ENCODE measurements around the gene USP9X. TPM values are rescaled to one million over a fixed set of nuclear protein-coding genes. Genes with fewer than 3 reads are reported as not detected.

USP9X gene
- total and polyA plus RNA-seq, 2 experiments from 2014 or later: 62.2 to 329 TPM

DNA sequence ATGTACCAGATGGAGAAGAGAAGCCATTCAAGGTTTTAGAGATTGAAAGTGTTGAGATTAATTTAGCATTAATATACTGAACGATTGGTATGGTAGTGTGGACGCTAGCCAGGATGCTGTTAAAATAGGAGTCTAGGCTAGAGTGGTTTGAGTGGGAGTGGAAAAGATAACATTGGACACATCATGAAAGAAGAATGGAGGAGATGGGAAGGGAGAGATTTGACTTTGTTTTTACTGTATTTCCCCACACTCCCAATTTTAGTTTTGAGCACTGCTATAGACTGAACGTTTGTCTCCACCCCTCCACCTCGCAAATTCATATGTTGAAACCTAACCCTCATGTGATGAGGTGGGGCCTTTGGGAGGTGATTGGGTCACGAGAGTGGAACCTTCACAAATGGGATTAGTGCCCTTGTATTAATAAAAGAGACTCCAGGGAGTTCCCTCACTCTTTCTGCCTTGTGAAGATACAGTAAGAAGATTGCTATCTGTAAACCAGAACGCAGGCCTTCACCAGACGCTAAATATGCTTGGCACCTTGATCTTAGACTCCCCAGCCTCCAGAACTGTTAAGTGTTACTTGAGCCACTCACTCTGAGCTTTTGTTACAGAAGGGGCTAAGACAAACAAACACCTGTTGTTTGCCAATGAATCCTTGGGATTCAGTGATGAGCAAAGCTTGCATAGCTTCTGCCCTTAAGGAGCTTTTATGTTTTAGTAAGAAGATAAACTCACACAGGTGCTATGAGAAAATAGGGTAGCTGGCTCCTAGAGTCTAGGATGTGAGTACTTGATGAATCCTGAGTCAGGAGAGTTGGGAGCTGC lies 25.8 kb downstream of the USP9X start:
- Mint-ChIP-seq H3K4me1 (peaks cover 64% of the 10 kb centered on the region), H3K36me3 (ENCODE audit: low read depth) (peaks cover 5% of the 10 kb centered on the region; the same call in 2 of the 3 replicates), H3K27ac (peak overlapping the region; percentile 94), H3K9me3 (no peaks in the 10 kb centered on the region; the same call in 2 of the 3 replicates), H3K4me3 (peak overlapping the region; percentile 50), H3K27me3 (ENCODE audit: insufficient read depth, low read depth, poor library complexity) (peaks cover 10% of the 10 kb centered on the region)
- DNase-seq (ENCODE audit: low spot score): peak; percentile 52
- Histone ChIP-seq H3K4me3 (peak overlapping the region; percentile 41), H3K9me2 (ENCODE audit: insufficient read depth) (no peaks in the 10 kb centered on the region), H3K79me2 (replicated peaks; ENCODE audit: insufficient read depth) (peaks cover 100% of the 10 kb centered on the region), H3K4me1 (ENCODE audit: insufficient read depth) (peaks cover 69% of the 10 kb centered on the region), H3K27ac (ENCODE audit: low read depth) (peak overlapping the region; percentile 78), H4K20me1 (replicated peaks; ENCODE audit: insufficient read depth) (peaks cover 31% of the 10 kb centered on the region), H3K4me2 (peak overlapping the region; percentile 74), H3K36me3 (ENCODE audit: insufficient read depth) (no peaks in the 10 kb centered on the region), H2AFZ (no peak overlapping the region), H3F3A (replicated peaks; ENCODE audit: low read depth) (peaks cover 20% of the 10 kb centered on the region), H3K27me3 (ENCODE audit: insufficient read depth) (no peaks in the 10 kb centered on the region)
- no peak for TF ChIP-seq POLR2AphosphoS5 (IDR thresholded peaks at IDR 0.05; ENCODE audit: low read depth)
- TF ChIP-seq, protein P1, sequence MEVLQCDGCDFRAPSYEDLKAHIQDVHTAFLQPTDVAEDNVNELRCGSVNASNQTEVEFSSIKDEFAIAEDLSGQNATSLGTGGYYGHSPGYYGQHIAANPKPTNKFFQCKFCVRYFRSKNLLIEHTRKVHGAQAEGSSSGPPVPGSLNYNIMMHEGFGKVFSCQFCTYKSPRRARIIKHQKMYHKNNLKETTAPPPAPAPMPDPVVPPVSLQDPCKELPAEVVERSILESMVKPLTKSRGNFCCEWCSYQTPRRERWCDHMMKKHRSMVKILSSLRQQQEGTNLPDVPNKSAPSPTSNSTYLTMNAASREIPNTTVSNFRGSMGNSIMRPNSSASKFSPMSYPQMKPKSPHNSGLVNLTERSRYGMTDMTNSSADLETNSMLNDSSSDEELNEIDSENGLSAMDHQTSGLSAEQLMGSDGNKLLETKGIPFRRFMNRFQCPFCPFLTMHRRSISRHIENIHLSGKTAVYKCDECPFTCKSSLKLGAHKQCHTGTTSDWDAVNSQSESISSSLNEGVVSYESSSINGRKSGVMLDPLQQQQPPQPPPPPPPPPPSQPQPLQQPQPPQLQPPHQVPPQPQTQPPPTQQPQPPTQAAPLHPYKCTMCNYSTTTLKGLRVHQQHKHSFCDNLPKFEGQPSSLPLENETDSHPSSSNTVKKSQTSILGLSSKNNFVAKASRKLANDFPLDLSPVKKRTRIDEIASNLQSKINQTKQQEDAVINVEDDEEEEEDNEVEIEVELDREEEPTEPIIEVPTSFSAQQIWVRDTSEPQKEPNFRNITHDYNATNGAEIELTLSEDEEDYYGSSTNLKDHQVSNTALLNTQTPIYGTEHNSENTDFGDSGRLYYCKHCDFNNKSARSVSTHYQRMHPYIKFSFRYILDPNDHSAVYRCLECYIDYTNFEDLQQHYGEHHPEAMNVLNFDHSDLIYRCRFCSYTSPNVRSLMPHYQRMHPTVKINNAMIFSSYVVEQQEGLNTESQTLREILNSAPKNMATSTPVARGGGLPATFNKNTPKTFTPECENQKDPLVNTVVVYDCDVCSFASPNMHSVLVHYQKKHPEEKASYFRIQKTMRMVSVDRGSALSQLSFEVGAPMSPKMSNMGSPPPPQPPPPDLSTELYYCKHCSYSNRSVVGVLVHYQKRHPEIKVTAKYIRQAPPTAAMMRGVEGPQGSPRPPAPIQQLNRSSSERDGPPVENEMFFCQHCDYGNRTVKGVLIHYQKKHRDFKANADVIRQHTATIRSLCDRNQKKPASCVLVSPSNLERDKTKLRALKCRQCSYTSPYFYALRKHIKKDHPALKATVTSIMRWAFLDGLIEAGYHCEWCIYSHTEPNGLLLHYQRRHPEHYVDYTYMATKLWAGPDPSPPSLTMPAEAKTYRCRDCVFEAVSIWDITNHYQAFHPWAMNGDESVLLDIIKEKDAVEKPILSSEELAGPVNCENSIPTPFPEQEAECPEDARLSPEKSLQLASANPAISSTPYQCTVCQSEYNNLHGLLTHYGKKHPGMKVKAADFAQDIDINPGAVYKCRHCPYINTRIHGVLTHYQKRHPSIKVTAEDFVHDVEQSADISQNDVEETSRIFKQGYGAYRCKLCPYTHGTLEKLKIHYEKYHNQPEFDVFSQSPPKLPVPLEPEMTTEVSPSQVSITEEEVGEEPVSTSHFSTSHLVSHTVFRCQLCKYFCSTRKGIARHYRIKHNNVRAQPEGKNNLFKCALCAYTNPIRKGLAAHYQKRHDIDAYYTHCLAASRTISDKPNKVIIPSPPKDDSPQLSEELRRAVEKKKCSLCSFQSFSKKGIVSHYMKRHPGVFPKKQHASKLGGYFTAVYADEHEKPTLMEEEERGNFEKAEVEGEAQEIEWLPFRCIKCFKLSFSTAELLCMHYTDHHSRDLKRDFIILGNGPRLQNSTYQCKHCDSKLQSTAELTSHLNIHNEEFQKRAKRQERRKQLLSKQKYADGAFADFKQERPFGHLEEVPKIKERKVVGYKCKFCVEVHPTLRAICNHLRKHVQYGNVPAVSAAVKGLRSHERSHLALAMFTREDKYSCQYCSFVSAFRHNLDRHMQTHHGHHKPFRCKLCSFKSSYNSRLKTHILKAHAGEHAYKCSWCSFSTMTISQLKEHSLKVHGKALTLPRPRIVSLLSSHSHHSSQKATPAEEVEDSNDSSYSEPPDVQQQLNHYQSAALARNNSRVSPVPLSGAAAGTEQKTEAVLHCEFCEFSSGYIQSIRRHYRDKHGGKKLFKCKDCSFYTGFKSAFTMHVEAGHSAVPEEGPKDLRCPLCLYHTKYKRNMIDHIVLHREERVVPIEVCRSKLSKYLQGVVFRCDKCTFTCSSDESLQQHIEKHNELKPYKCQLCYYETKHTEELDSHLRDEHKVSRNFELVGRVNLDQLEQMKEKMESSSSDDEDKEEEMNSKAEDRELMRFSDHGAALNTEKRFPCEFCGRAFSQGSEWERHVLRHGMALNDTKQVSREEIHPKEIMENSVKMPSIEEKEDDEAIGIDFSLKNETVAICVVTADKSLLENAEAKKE (CRISPR knock-in tag; IDR thresholded peaks at IDR 0.05): no peak
- no peak for TF ChIP-seq CREB1 (CRISPR knock-in tag; IDR thresholded peaks at IDR 0.05; ENCODE audit: low read depth)
- no peak for TF ChIP-seq ZNF114 (CRISPR knock-in tag; IDR thresholded peaks at IDR 0.05)
- TF ChIP-seq STAT1 (IDR thresholded peaks at IDR 0.05; ENCODE audit: unreplicated experiment): no peak
- no peak for TF ChIP-seq ZNF331 (CRISPR knock-in tag; IDR thresholded peaks at IDR 0.05; ENCODE audit: low read depth)
- TF ChIP-seq EZH2 (IDR thresholded peaks at IDR 0.05; ENCODE audit: low read depth, unreplicated experiment): no peak
- TF ChIP-seq EZH2phosphoT487 (IDR thresholded peaks at IDR 0.05; ENCODE audit: unreplicated experiment): no peak
- peak; percentile 19 for ATAC-seq
